ENCODE data around the gene RUFY1.
A peak's percentile ranks its signal among the peaks of the same experiment; 100 is the strongest.

The RUFY1 gene

DNA sequence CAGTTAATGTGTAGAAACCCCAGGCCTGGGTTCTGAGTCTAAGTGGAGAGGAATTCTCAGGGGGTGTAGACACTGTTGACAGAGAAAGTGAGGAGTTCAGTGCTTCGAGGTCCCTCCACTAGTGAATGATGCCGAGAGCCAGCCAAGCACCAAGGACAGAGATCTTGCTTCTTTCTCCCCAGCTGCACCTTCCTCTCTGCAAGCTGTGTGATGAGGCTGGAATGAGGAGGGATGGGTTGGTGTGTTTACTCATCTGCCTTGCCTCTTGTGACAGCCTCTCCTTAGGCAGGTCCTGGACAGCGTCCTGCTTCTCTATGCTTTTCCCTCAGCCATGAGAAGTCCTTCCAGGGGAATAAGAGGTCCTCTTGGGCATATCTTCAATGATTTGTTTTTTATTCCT is 37.8 kb downstream of the RUFY1 start:
- TF ChIP-seq CSDC2 (CRISPR knock-in tag; IDR thresholded peaks at IDR 0.05), result no peak
- no peak for TF ChIP-seq ZC3H10 (CRISPR knock-in tag; IDR thresholded peaks at IDR 0.05)
- peak; percentile 43 for ATAC-seq

DNA sequence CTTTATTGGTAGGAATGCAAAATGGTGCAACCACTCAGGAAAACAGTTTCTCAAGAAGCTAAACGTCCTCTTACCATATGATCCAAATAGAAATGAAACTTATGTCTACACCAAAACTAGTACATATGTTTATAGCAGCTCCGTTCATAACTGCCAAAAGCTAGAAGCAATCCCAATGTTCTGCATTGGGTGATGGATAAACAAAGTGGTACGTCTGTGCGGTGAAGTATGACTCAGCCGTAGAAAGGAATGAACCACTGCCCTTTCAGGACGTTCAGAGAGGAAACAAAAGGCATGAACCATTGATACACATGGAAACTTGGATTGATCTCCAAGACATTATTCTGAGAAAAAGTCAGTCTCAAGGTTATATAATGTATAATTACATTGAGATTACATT is 45.6 kb downstream of the RUFY1 start:
- TF ChIP-seq BACH2 (CRISPR knock-in tag; IDR thresholded peaks at IDR 0.05; ENCODE audit: borderline replicate concordance) (no peak), TOX (CRISPR knock-in tag; IDR thresholded peaks at IDR 0.05; ENCODE audit: borderline replicate concordance) (no peak), ZFP3 (CRISPR knock-in tag; IDR thresholded peaks at IDR 0.05) (no peak), ESRRG (CRISPR knock-in tag; IDR thresholded peaks at IDR 0.05) (no peak), TCF4 (CRISPR knock-in tag; IDR thresholded peaks at IDR 0.05; ENCODE audit: borderline replicate concordance) (no peak), SNAI2 (CRISPR knock-in tag; IDR thresholded peaks at IDR 0.05) (no peak), RARB (CRISPR knock-in tag; IDR thresholded peaks at IDR 0.05) (no peak), PPARA (CRISPR knock-in tag; IDR thresholded peaks at IDR 0.05; ENCODE audit: borderline replicate concordance) (no peak), GLIS3 (CRISPR knock-in tag; IDR thresholded peaks at IDR 0.05) (no peak), ZFP30 (CRISPR knock-in tag; IDR thresholded peaks at IDR 0.05) (no peak), ARNTL (CRISPR knock-in tag; IDR thresholded peaks at IDR 0.05; ENCODE audit: borderline replicate concordance, low read depth) (no peak), ZC3H10 (CRISPR knock-in tag; IDR thresholded peaks at IDR 0.05) (no peak), ZNF70 (CRISPR knock-in tag; IDR thresholded peaks at IDR 0.05) (no peak), ISL1 (CRISPR knock-in tag; IDR thresholded peaks at IDR 0.05) (no peak), OSR1 (CRISPR knock-in tag; IDR thresholded peaks at IDR 0.05) (no peak), CSDC2 (CRISPR knock-in tag; IDR thresholded peaks at IDR 0.05) (no peak)
- TF ChIP-seq, protein P1, sequence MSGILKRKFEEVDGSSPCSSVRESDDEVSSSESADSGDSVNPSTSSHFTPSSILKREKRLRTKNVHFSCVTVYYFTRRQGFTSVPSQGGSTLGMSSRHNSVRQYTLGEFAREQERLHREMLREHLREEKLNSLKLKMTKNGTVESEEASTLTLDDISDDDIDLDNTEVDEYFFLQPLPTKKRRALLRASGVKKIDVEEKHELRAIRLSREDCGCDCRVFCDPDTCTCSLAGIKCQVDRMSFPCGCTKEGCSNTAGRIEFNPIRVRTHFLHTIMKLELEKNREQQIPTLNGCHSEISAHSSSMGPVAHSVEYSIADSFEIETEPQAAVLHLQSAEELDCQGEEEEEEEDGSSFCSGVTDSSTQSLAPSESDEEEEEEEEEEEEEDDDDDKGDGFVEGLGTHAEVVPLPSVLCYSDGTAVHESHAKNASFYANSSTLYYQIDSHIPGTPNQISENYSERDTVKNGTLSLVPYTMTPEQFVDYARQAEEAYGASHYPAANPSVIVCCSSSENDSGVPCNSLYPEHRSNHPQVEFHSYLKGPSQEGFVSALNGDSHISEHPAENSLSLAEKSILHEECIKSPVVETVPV (CRISPR knock-in tag; IDR thresholded peaks at IDR 0.05), result no peak
- TF ChIP-seq, protein P2, sequence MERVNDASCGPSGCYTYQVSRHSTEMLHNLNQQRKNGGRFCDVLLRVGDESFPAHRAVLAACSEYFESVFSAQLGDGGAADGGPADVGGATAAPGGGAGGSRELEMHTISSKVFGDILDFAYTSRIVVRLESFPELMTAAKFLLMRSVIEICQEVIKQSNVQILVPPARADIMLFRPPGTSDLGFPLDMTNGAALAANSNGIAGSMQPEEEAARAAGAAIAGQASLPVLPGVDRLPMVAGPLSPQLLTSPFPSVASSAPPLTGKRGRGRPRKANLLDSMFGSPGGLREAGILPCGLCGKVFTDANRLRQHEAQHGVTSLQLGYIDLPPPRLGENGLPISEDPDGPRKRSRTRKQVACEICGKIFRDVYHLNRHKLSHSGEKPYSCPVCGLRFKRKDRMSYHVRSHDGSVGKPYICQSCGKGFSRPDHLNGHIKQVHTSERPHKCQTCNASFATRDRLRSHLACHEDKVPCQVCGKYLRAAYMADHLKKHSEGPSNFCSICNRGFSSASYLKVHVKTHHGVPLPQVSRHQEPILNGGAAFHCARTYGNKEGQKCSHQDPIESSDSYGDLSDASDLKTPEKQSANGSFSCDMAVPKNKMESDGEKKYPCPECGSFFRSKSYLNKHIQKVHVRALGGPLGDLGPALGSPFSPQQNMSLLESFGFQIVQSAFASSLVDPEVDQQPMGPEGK (CRISPR knock-in tag; IDR thresholded peaks at IDR 0.05; ENCODE audit: borderline replicate concordance), result no peak
- TF ChIP-seq, protein P3, sequence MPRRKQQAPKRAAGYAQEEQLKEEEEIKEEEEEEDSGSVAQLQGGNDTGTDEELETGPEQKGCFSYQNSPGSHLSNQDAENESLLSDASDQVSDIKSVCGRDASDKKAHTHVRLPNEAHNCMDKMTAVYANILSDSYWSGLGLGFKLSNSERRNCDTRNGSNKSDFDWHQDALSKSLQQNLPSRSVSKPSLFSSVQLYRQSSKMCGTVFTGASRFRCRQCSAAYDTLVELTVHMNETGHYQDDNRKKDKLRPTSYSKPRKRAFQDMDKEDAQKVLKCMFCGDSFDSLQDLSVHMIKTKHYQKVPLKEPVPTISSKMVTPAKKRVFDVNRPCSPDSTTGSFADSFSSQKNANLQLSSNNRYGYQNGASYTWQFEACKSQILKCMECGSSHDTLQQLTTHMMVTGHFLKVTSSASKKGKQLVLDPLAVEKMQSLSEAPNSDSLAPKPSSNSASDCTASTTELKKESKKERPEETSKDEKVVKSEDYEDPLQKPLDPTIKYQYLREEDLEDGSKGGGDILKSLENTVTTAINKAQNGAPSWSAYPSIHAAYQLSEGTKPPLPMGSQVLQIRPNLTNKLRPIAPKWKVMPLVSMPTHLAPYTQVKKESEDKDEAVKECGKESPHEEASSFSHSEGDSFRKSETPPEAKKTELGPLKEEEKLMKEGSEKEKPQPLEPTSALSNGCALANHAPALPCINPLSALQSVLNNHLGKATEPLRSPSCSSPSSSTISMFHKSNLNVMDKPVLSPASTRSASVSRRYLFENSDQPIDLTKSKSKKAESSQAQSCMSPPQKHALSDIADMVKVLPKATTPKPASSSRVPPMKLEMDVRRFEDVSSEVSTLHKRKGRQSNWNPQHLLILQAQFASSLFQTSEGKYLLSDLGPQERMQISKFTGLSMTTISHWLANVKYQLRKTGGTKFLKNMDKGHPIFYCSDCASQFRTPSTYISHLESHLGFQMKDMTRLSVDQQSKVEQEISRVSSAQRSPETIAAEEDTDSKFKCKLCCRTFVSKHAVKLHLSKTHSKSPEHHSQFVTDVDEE (CRISPR knock-in tag; IDR thresholded peaks at IDR 0.05), result no peak
- ATAC-seq, result no peak

DNA sequence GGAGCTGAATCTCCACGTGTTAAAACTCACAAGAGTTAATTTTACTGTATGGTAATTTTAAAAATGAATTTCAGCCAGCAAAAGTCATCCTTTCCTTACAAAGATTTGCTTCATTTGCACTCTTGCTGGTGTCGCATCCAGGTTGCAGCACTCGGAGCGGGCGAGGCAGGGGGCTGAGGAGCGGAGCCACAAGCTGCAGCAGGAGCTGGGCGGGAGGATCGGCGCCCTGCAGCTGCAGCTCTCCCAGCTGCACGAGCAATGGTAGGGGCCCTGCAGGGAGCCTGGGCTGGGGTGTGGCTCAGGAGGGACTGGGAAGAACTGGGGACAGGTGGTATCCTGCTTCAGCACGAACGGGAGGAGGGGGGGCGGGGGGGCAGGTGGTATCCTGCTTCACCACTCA is 46.1 kb downstream of the RUFY1 start:
- TF ChIP-seq, protein P2 (CRISPR knock-in tag; IDR thresholded peaks at IDR 0.05; ENCODE audit: borderline replicate concordance), result no peak
- TF ChIP-seq GLIS3 (CRISPR knock-in tag; IDR thresholded peaks at IDR 0.05) (no peak), ISL1 (CRISPR knock-in tag; IDR thresholded peaks at IDR 0.05) (no peak), ARNTL (CRISPR knock-in tag; IDR thresholded peaks at IDR 0.05; ENCODE audit: borderline replicate concordance, low read depth) (no peak), RARB (CRISPR knock-in tag; IDR thresholded peaks at IDR 0.05) (no peak), ZFP30 (CRISPR knock-in tag; IDR thresholded peaks at IDR 0.05) (no peak)
- TF ChIP-seq, protein P3 (CRISPR knock-in tag; IDR thresholded peaks at IDR 0.05), result no peak
- no peak for ATAC-seq

All from SK-N-SH treated with all-trans-retinoic acid at 6 μM for 48 hours (cell line).